Ovary (tissue), 9 donors: ENCODE data around the gene CD300H. TPM values are rescaled to one million over a fixed set of nuclear protein-coding genes. Genes with fewer than 3 reads are reported as not detected.
A peak's percentile ranks its signal among the peaks of the same experiment; 100 is the strongest.

ENCODE experiments used
- DNase-seq, 5 donors: peaks; one replicate each; pipeline ENCODE4 v3.0.0-alpha.2; 2019 to 2020
- H3K27ac ChIP-seq, 2 donors: fragments of 200-600 bp; one replicate each; pipeline versions ENCODE4 v1.5.1 to v1.8.0; 2019 to 2022
- H3K27me3 ChIP-seq: fragments of 200-600 bp; one replicate; pipeline ENCODE4 v1.8.0; 2022
- H3K36me3 ChIP-seq: fragments of 200-600 bp; sonication (generic); one replicate; pipeline ENCODE4 v1.5.1; 2019
- H3K4me1 ChIP-seq: one replicate; pipeline ENCODE4 v1.8.1; 2013; ENCODE audit warnings: mild to moderate bottlenecking, moderate library complexity; ENCODE audit not compliant: insufficient read depth
- H3K4me3 ChIP-seq: fragments of 200-600 bp; sonication (generic); one replicate; pipeline ENCODE4 v1.5.1; 2017
- H3K9me3 ChIP-seq, 2 donors: fragments of 200-600 bp in 1 of 2; sonication (generic) in 1 of 2; one replicate each; pipeline versions ENCODE4 v1.5.1 to v1.8.1; 2013 to 2019; ENCODE audit warnings: mild to moderate bottlenecking in 1 of 2, moderate library complexity in 1 of 2
- CTCF ChIP-seq, 3 donors: fragments of 450-650 bp in 2 of 3; fragments of 200-600 bp in 1 of 3; IDR thresholded peaks; one replicate each; pipeline versions ENCODE4 v1.5.1 to v1.8.0; 2016 to 2022; ENCODE audit warnings: antibody characterized with exemption in 3 of 3, mild to moderate bottlenecking in 1 of 3
- EP300 ChIP-seq: sonication (generic); formaldehyde crosslinking; IDR thresholded peaks from one replicate; pipeline ENCODE4 v1.6.1; 2017; ENCODE audit warnings: antibody characterized with exemption
- POLR2A ChIP-seq: fragments of 450-650 bp; IDR thresholded peaks from one replicate; pipeline ENCODE4 v1.6.1; 2017; ENCODE audit warnings: antibody characterized with exemption, mild to moderate bottlenecking, moderate library complexity
- WGBS, 3 donors: extraction: QIAGEN DNeasy Blood & Tissue Kit in 1 of 3; methylation state at CpG; one replicate each; pipeline versions ENCODE4 v1.1.5 to v1.1.7; 2013 to 2017; 5-methylcytosine and 5-hydroxymethylcytosine counted together
- intact Hi-C, 4 donors: fragments of 100-400 bp; cut with DNase I; formaldehyde crosslinking; loops; one replicate each; pipeline versions ENCODE4 v1.11.0 to v1.15.1; 2022 to 2023
- polyA plus RNA-seq, 2 donors: library from polyadenylated mRNA; stranded (reverse); fragments of 200-250 nt in 1 of 2; fragments of 350-450 nt in 1 of 2; fragmentation: Illumina TruSeq in 1 of 2; extraction: RNeasy Lipid Tissue Mini Kit (QIAGEN cat#74804) in 1 of 2; gene quantifications; one replicate each; pipeline ENCODE4 v1.2.3, GENCODE V29; 2013 to 2014
- total RNA-seq, 7 donors: library from RNA; depleted of rRNA in 2 of 7; stranded (reverse); fragments of >200 nt in 2 of 7; fragmentation: NEBNext Ultra II Directional in 3 of 7; extraction: Animal tissue kit (Norgen Biotek cat#: 25700) in 3 of 7; gene quantifications; one replicate each; pipeline versions ENCODE4 v1.1.0 to v1.2.4, GENCODE V29; 2016 to 2023
- donor health status: DM: no; HTN: no; CAD: no; lungs with moderate emphysema.
- donor health status: DM: no; HTN: no; CAD: no.
- donor health status: Bipolar disorder and iron deficiency.
- donor health status: DM: yes; HTN: yes; CAD: no.
- donor health status: DM: no; HTN: no; CAD: no.
- donor health status: DM: yes; HTN: yes; CAD: no.

Gene CD300H
- total and polyA plus RNA-seq, 9 donors = not detected

- Histone ChIP-seq H3K4me1 (no peaks in the 10 kb centered on the region), H3K27ac (no peak overlapping the region), H3K4me3 (no peak overlapping the region), H3K9me3 (no peaks in the 10 kb centered on the region), H3K27me3 (no peaks in the 10 kb centered on the region), H3K36me3 (no peaks in the 10 kb centered on the region)
- DNase-seq = no peak
- intact Hi-C loops = no loop called here
- 52 to 69% (median 53%) methylated on average over 10 of the region's 10 CpGs for WGBS, 3 donors
- TF ChIP-seq CTCF (IDR thresholded peaks at IDR 0.05) = no peak
- TF ChIP-seq POLR2A = no peak
- no peak for TF ChIP-seq EP300
Observed at GRCh38 chr17:74539281-74539820, 28.0 kb downstream of the CD300H start.

- no peak for TF ChIP-seq EP300
- TF ChIP-seq CTCF (IDR thresholded peaks at IDR 0.05) = no peak
- TF ChIP-seq POLR2A = no peak
- H3K27ac ChIP-seq = no peak overlapping the region
- H3K4me3 ChIP-seq = no peak overlapping the region
- H3K4me1 ChIP-seq = no peaks in the 10 kb centered on the region
- no peaks in the 10 kb centered on the region for H3K9me3 ChIP-seq
- DNase-seq = no peak
- H3K27me3 ChIP-seq = no peaks in the 10 kb centered on the region
- WGBS, 3 donors = 66 to 76% (median 75%) methylated on average over 3 of the region's 3 CpGs
- no peaks in the 10 kb centered on the region for H3K36me3 ChIP-seq
- intact Hi-C loops = no loop called here
Observed at GRCh38 chr17:74536890-74537289, 30.4 kb downstream of the CD300H start.

GRCh38 chr17:74532115-74532514 is 35.2 kb downstream of the CD300H start:
- no peak overlapping the region for H3K4me3 ChIP-seq
- H3K9me3 ChIP-seq = no peaks in the 10 kb centered on the region
- intact Hi-C loops = no loop called here
- H3K36me3 ChIP-seq = no peaks in the 10 kb centered on the region
- H3K4me1 ChIP-seq = no peaks in the 10 kb centered on the region
- peak in 1 of 5 donors; percentile 4 for DNase-seq
- H3K27ac ChIP-seq = no peak overlapping the region
- TF ChIP-seq POLR2A (no peak), EP300 (no peak), CTCF (IDR thresholded peaks at IDR 0.05) (no peak)
- no peaks in the 10 kb centered on the region for H3K27me3 ChIP-seq
- 64 to 71% (median 70%) methylated on average over 10 of the region's 10 CpGs for WGBS, 3 donors

- no peak within 1 kb of the TSS for H3K4me3 ChIP-seq
- no peaks in the 10 kb centered on the region for H3K36me3 ChIP-seq
- DNase-seq = peak in 1 of 5 donors; percentile 9
- WGBS, 3 donors = 64 to 71% (median 64%) methylated on average over 10 of the region's 10 CpGs
- TF ChIP-seq EP300 (no peak), POLR2A (no peak), CTCF (IDR thresholded peaks at IDR 0.05) (no peak)
- intact Hi-C loops = no loop called here
- no peak within 1 kb of the TSS for H3K27ac ChIP-seq
- H3K27me3 ChIP-seq = no peaks in the 10 kb centered on the region
- no peaks in the 10 kb centered on the region for H3K9me3 ChIP-seq
- no peaks in the 10 kb centered on the region for H3K4me1 ChIP-seq
Observed at GRCh38 chr17:74531231-74531761, 36.0 kb downstream of the CD300H start, which contains the start of gene CD300LB. Gene CD300LB, minus strand, starts transcription at chr17:74531475. Its CDS starts 125 bp downstream, at chr17:74531350.
